KMS-11 (cell line): ENCODE measurements around the gene CRYBG3.

Experiments
- H2AFZ ChIP-seq: fragments of 200-600 bp; sonication (generic); 2 replicates; pipeline ENCODE4 v1.6.1; 2016; ENCODE audit warnings: antibody characterized with exemption, mixed run types, low read depth
- H3K27ac ChIP-seq: fragments of 200-600 bp; sonication (generic); 2 replicates; pipeline ENCODE4 v1.6.1; 2016; ENCODE audit warnings: mild to moderate bottlenecking, mixed run types
- H3K27me3 ChIP-seq: fragments of 200-600 bp; sonication (generic); 2 replicates; pipeline ENCODE4 v1.6.1; 2017; ENCODE audit warnings: mild to moderate bottlenecking, low read depth, mixed run types, moderate library complexity; ENCODE audit not compliant: insufficient read depth
- H3K36me3 ChIP-seq: fragments of 200-600 bp; sonication (generic); 2 replicates; pipeline ENCODE4 v1.6.1; 2017; ENCODE audit warnings: mild to moderate bottlenecking, mixed run types; ENCODE audit not compliant: insufficient read depth
- H3K4me1 ChIP-seq: fragments of 200-600 bp; sonication (generic); 2 replicates; pipeline ENCODE4 v1.6.1; 2016; ENCODE audit warnings: mild to moderate bottlenecking, low read depth, mixed run types; ENCODE audit not compliant: poor library complexity, severe bottlenecking
- H3K4me2 ChIP-seq: fragments of 200-600 bp; sonication (generic); 2 replicates; pipeline ENCODE4 v1.7.0; 2016; ENCODE audit warnings: mild to moderate bottlenecking, mixed run types
- H3K4me3 ChIP-seq: fragments of 200-600 bp; sonication (generic); IDR thresholded peaks from 2 replicates; pipeline ENCODE4 v1.6.1; 2017; ENCODE audit warnings: low read depth, low read length, mixed read lengths; ENCODE audit not compliant: insufficient read depth
- H3K79me2 ChIP-seq: fragments of 200-600 bp; sonication (generic); 2 replicates; pipeline ENCODE4 v1.6.1; 2016; ENCODE audit warnings: low read depth, mixed run types; ENCODE audit not compliant: insufficient read depth
- H3K9ac ChIP-seq: fragments of 200-600 bp; sonication (generic); 2 replicates; pipeline ENCODE4 v1.6.1; 2016; ENCODE audit warnings: mild to moderate bottlenecking, mixed run types
- H4K20me1 ChIP-seq: fragments of 200-600 bp; sonication (generic); 2 replicates; pipeline ENCODE4 v1.6.1; 2016; ENCODE audit warnings: mild to moderate bottlenecking, mixed run types; ENCODE audit not compliant: insufficient read depth
- CTCF ChIP-seq: fragments of 200-600 bp; sonication (generic); conservative IDR thresholded peaks from 2 replicates; pipeline ENCODE4 v1.6.1; 2017; ENCODE audit warnings: low read depth, mild to moderate bottlenecking, antibody characterized with exemption, low read length, moderate library complexity, mixed read lengths

CRYBG3 gene

GRCh38 chr3:97848779-97849178, 27.0 kb downstream of the CRYBG3 start:
- TF ChIP-seq CTCF, result no peak
- Histone ChIP-seq H2AFZ (no peak overlapping the region), H3K4me3 (no peak overlapping the region), H3K36me3 (no peaks in the 10 kb centered on the region), H3K27me3 (no peaks in the 10 kb centered on the region), H3K4me1 (no peaks in the 10 kb centered on the region), H3K4me2 (no peak overlapping the region), H3K9ac (no peak overlapping the region), H3K79me2 (no peaks in the 10 kb centered on the region), H3K27ac (no peak overlapping the region), H4K20me1 (no peaks in the 10 kb centered on the region)

- Histone ChIP-seq H3K36me3 (no peaks in the 10 kb centered on the region), H4K20me1 (no peaks in the 10 kb centered on the region), H3K4me2 (no peak overlapping the region), H3K4me3 (no peak overlapping the region), H3K4me1 (no peaks in the 10 kb centered on the region), H3K9ac (no peak overlapping the region), H2AFZ (no peak overlapping the region), H3K27me3 (no peaks in the 10 kb centered on the region), H3K27ac (no peak overlapping the region), H3K79me2 (no peaks in the 10 kb centered on the region; the same call in 1 of the 2 replicates)
- TF ChIP-seq CTCF, result no peak
These were observed 35.6 kb downstream of the CRYBG3 start for GRCh38 chr3:97857401-97857800.

GRCh38 chr3:97860364-97860763, 38.6 kb downstream of the CRYBG3 start:
- no peaks in the 10 kb centered on the region for H3K79me2 ChIP-seq
- no peaks in the 10 kb centered on the region for H4K20me1 ChIP-seq
- no peaks in the 10 kb centered on the region for H3K36me3 ChIP-seq
- H3K4me2 ChIP-seq, result no peak overlapping the region
- no peak overlapping the region for H2AFZ ChIP-seq
- no peak for TF ChIP-seq CTCF
- H3K4me1 ChIP-seq, result no peaks in the 10 kb centered on the region
- H3K4me3 ChIP-seq, result no peak overlapping the region
- H3K27ac ChIP-seq, result no peak overlapping the region
- no peak overlapping the region for H3K9ac ChIP-seq
- no peaks in the 10 kb centered on the region for H3K27me3 ChIP-seq

- no peaks in the 10 kb centered on the region for H3K4me1 ChIP-seq
- no peak overlapping the region for H3K9ac ChIP-seq
- H3K27ac ChIP-seq, result no peak overlapping the region
- no peak for TF ChIP-seq CTCF
- no peaks in the 10 kb centered on the region for H3K79me2 ChIP-seq
- no peaks in the 10 kb centered on the region for H3K36me3 ChIP-seq
- no peaks in the 10 kb centered on the region for H4K20me1 ChIP-seq
- no peak overlapping the region for H2AFZ ChIP-seq
- H3K4me3 ChIP-seq, result no peak overlapping the region
- no peaks in the 10 kb centered on the region for H3K27me3 ChIP-seq
- no peak overlapping the region for H3K4me2 ChIP-seq
These were observed 40.8 kb downstream of the CRYBG3 start for GRCh38 chr3:97862582-97862981.
